C4-2B (cell line): ENCODE data around the gene RECQL.

ENCODE experiments used
- CTCF ChIP-seq: fragments of 450-650 bp; conservative IDR thresholded peaks from 2 replicates; pipeline ENCODE4 v1.5.1; 2017; ENCODE audit warnings: mild to moderate bottlenecking
- ZFX ChIP-seq: fragments of 450-650 bp; IDR thresholded peaks from 2 replicates; pipeline ENCODE4 v1.6.1; 2017

GRCh38 chr12:21459474-21459873 is 42.0 kb downstream of the RECQL start:
- TF ChIP-seq CTCF (no peak), ZFX (no peak)
